ENCODE measurements around the gene RPS21. TPM values are rescaled to one million over a fixed set of nuclear protein-coding genes. Genes with fewer than 3 reads are reported as not detected.

Gene RPS21
- total and polyA plus RNA-seq, 2 of the 4 experiments (the other 2 are of a cell fraction): 2,710 to 4,298 TPM

GRCh38 chr20:62415354-62416111 is 28.6 kb downstream of the RPS21 start:
- in situ Hi-C loops (cut with MboI; ENCODE audit: low sequenced_read_pairs): no loop called here
- Histone ChIP-seq H2AFZ (replicated peaks; ENCODE audit: low read length, poor library complexity) (no peak overlapping the region), H3K27ac (ENCODE audit: insufficient read depth, low read length) (no peak overlapping the region), H2AK9ac (replicated peaks; ENCODE audit: low read depth, low read length, poor library complexity) (no peak overlapping the region), H3K9ac (ENCODE audit: low read depth, low read length) (no peak overlapping the region), H2BK15ac (ENCODE audit: low read depth, low read length) (no peak overlapping the region), H2AK5ac (ENCODE audit: low read depth, low read length) (no peak overlapping the region), H3K23ac (ENCODE audit: low read depth, low read length) (no peak overlapping the region), H3K4me1 (ENCODE audit: control insufficient read depth, insufficient read depth, low read length) (no peaks in the 10 kb centered on the region), H4K5ac (ENCODE audit: low read depth, low read length) (no peak overlapping the region), H3K4me3 (ENCODE audit: insufficient read depth, low read depth, low read length) (no peak overlapping the region), H3K56ac (ENCODE audit: extremely low read depth, insufficient read depth, low read length) (no peak overlapping the region), H3K14ac (replicated peaks; ENCODE audit: low read depth, low read length) (no peak overlapping the region), H2BK5ac (ENCODE audit: low read depth, low read length, poor library complexity, severe bottlenecking) (no peak overlapping the region), H4K8ac (ENCODE audit: low read depth in 2 of 2, low read length in 2 of 2) (no peak overlapping the region), H3K4me2 (ENCODE audit: low read depth, low read length) (no peak overlapping the region), H4K20me1 (ENCODE audit: insufficient read depth, low read length) (no peaks in the 10 kb centered on the region; the same call in 1 of the 2 replicates), H2BK20ac (ENCODE audit: low read depth, low read length) (no peak overlapping the region), H3K9me3 (ENCODE audit: control insufficient read depth, insufficient read depth, low read length) (no peaks in the 10 kb centered on the region), H3K4ac (ENCODE audit: low read depth, low read length) (no peak overlapping the region), H3K79me1 (ENCODE audit: low read depth in 1 of 2, low read length in 2 of 2) (no peaks in the 10 kb centered on the region), H3K36me3 (ENCODE audit: control insufficient read depth, insufficient read depth, low read length) (no peaks in the 10 kb centered on the region), H3K9me1 (ENCODE audit: insufficient read depth, low read length) (no peaks in the 10 kb centered on the region), H3K18ac (ENCODE audit: low read depth, low read length) (no peak overlapping the region), H2BK120ac (ENCODE audit: low read depth, low read length) (no peak overlapping the region), H4K91ac (ENCODE audit: insufficient read depth, low read depth, low read length) (no peak overlapping the region), H3K27me3 (ENCODE audit: control insufficient read depth, insufficient read depth, low read length) (peaks cover 10% of the 10 kb centered on the region; the same call in 1 of the 2 replicates)
- intact Hi-C loops (cut with micrococcal nuclease): no loop called here
- POLR2A ChIA-PET (ENCODE audit: unreplicated experiment): no interaction called here
- dilution Hi-C loops (cut with HindIII; ENCODE audit: low sequenced_read_pairs, unreplicated experiment): no loop called here
- 75% methylated on average over 7 of the region's 24 CpGs; no CpG with 5 or more reads in 1 of the 2 experiments for WGBS, 2 experiments (ENCODE audit: extremely low coverage in 2 of 2, insufficient read length in 1 of 2)
- CTCF ChIA-PET: no interaction called here
- ATAC-seq (ENCODE audit: low read depth) (no peak), DNase-seq (no peak)
- no peak for TF ChIP-seq RAD21 (IDR thresholded peaks at IDR 0.05; ENCODE audit: low read length)
- no peak for TF ChIP-seq MAZ (IDR thresholded peaks at IDR 0.05; ENCODE audit: borderline replicate concordance, low read depth, low read length)
- no peak for TF ChIP-seq POLR2A (IDR thresholded peaks at IDR 0.05; ENCODE audit: low read depth, low read length)
- no peak for TF ChIP-seq RFX5 (IDR thresholded peaks at IDR 0.05; ENCODE audit: low read depth, low read length)
- TF ChIP-seq BHLHE40 (IDR thresholded peaks at IDR 0.05; ENCODE audit: low read depth, low read length): no peak
- TF ChIP-seq SMC3 (IDR thresholded peaks at IDR 0.05; ENCODE audit: low read depth, low read length): no peak
- no TSS peak for BruUV-seq (replicated peaks)

Measured in IMR-90 (cell line).